SU-DHL-6 (cell line): ENCODE results near the gene DPP8.

Source experiments
- CTCF ChIP-seq: fragments of 200-600 bp; sonication (generic); IDR thresholded peaks from one replicate; pipeline ENCODE4 v1.5.1; 2017; ENCODE audit warnings: antibody characterized with exemption, mild to moderate bottlenecking, low read length, moderate library complexity; ENCODE audit not compliant: insufficient read depth, poor library complexity, severe bottlenecking
- EZH2phosphoT487 ChIP-seq: fragments of 200-600 bp; sonication (generic), shearing (Covaris generic); conservative IDR thresholded peaks from 2 replicates; pipeline ENCODE4 v1.6.1; 2018; ENCODE audit warnings: mild to moderate bottlenecking, antibody characterized with exemption, low read length, moderate library complexity, mixed read lengths

DNA sequence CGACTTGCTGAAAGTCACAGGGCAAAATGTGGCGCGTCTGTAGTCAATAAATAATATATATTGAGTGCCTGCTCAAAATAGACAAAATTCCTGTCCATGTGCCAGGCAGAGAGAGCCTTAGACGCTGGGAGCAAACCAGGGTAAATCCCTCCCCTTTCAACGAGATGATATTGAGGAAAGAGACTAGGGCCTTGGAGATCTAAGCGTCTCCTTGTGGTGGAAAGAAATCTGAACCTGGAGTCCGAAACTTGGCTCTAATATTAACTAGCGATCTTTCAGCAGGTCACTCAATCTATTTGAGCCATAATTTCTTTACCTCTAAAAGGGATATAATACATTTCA lies 348 bp upstream of the DPP8 start:
- TF ChIP-seq CTCF = no peak
- no peak for TF ChIP-seq EZH2phosphoT487
